Activated naive CD4-positive, alpha-beta T cell treated with anti-CD3 and anti-CD28 coated beads, Interleukin-2, amount 50 U/mL, for 72 hours (primary cell): ENCODE data around the gene CADPS. TPM values are rescaled to one million over a fixed set of nuclear protein-coding genes. Genes with fewer than 3 reads are reported as not detected.

ENCODE experiments used
- ATAC-seq, 2 donors: fragments of 150-1000 bp; cut with Tn5 transposase; 2 replicates each; pipeline ENCODE4 v1.10.0; 2021; ENCODE audit warnings: mild to moderate bottlenecking in 2 of 2, moderate library complexity in 2 of 2
- DNase-seq, 2 donors: peaks; one replicate each; pipeline ENCODE4 v3.0.0; 2021 to 2022; ENCODE audit warnings: low spot score in 2 of 2
- H3K27ac Mint-ChIP-seq, 2 donors: one replicate each; pipeline ENCODE4 v1.8.0; 2022; ENCODE audit warnings: mild to moderate bottlenecking in 2 of 2, mixed read lengths in 2 of 2
- H3K36me3 Mint-ChIP-seq, 2 donors: one replicate each; pipeline ENCODE4 v1.8.0; 2022; ENCODE audit warnings: mixed read lengths in 2 of 2
- H3K9me3 Mint-ChIP-seq, 2 donors: one replicate each; pipeline ENCODE4 v1.8.0; 2022; ENCODE audit warnings: mixed read lengths in 2 of 2
- total RNA-seq, 2 donors: library from RNA; stranded (reverse); gene quantifications; one replicate each; pipeline ENCODE4 v1.2.3, GENCODE V29; 2022

Gene CADPS
- total RNA-seq, 2 donors from 2014 or later, result not detected

GRCh38 chr3:62832553-62832952, 42.7 kb downstream of the CADPS start:
- no peak for DNase-seq

GRCh38 chr3:62830727-62831322, 44.4 kb downstream of the CADPS start:
- H3K9me3 Mint-ChIP-seq, result peaks cover 0 to 6% of the 10 kb centered on the region in 2 donors
- H3K36me3 Mint-ChIP-seq, result no peaks in the 10 kb centered on the region
- H3K27ac Mint-ChIP-seq, result no peak overlapping the region
- ATAC-seq (no peak), DNase-seq (no peak)

More at GRCh38 chr3:62832553-62832952, 42.7 kb downstream of the CADPS start:
- H3K36me3 Mint-ChIP-seq, result no peaks in the 10 kb centered on the region
- no peak overlapping the region for H3K27ac Mint-ChIP-seq
- no peak for ATAC-seq
- H3K9me3 Mint-ChIP-seq, result peaks cover 0 to 6% of the 10 kb centered on the region in 2 donors

GRCh38 chr3:62827550-62827949, 47.7 kb downstream of the CADPS start:
- ATAC-seq (no peak), DNase-seq (no peak)
- H3K9me3 Mint-ChIP-seq, result peaks cover 0 to 6% of the 10 kb centered on the region in 2 donors
- H3K36me3 Mint-ChIP-seq, result no peaks in the 10 kb centered on the region
- no peak overlapping the region for H3K27ac Mint-ChIP-seq

- no peak for ATAC-seq
- Mint-ChIP-seq H3K9me3 (peaks cover 0 to 4% of the 10 kb centered on the region in 2 donors), H3K27ac (no peak overlapping the region), H3K36me3 (no peaks in the 10 kb centered on the region)
- DNase-seq, result no peak
These were observed 50.1 kb downstream of the CADPS start for GRCh38 chr3:62824965-62825592.

- no peaks in the 10 kb centered on the region for H3K36me3 Mint-ChIP-seq
- H3K27ac Mint-ChIP-seq, result no peak overlapping the region
- ATAC-seq (no peak), DNase-seq (no peak)
- peaks cover 0 to 4% of the 10 kb centered on the region in 2 donors for H3K9me3 Mint-ChIP-seq
These were observed 51.7 kb downstream of the CADPS start for GRCh38 chr3:62823461-62824050.

- DNase-seq, result no peak
- H3K9me3 Mint-ChIP-seq, result peaks cover 0 to 4% of the 10 kb centered on the region in 2 donors
These were observed 52.3 kb downstream of the CADPS start for GRCh38 chr3:62822905-62823304.

GRCh38 chr3:62818347-62818746, 56.9 kb downstream of the CADPS start:
- H3K36me3 Mint-ChIP-seq, result peaks cover 0 to 7% of the 10 kb centered on the region in 2 donors
- ATAC-seq (no peak), DNase-seq (no peak)
- H3K27ac Mint-ChIP-seq, result no peak overlapping the region
- peaks cover 0 to 7% of the 10 kb centered on the region in 2 donors for H3K9me3 Mint-ChIP-seq

More at GRCh38 chr3:62822905-62823304, 52.3 kb downstream of the CADPS start:
- ATAC-seq, result no peak
- H3K27ac Mint-ChIP-seq, result no peak overlapping the region
- H3K36me3 Mint-ChIP-seq, result no peaks in the 10 kb centered on the region

GRCh38 chr3:62817678-62818077, 57.5 kb downstream of the CADPS start:
- H3K9me3 Mint-ChIP-seq, result peaks cover 0 to 7% of the 10 kb centered on the region in 2 donors
- no peak for DNase-seq
- ATAC-seq, result no peak
- H3K36me3 Mint-ChIP-seq, result peaks cover 0 to 7% of the 10 kb centered on the region in 2 donors
- H3K27ac Mint-ChIP-seq, result no peak overlapping the region

- ATAC-seq, result no peak
- Mint-ChIP-seq H3K36me3 (peaks cover 0 to 7% of the 10 kb centered on the region in 2 donors), H3K27ac (no peak overlapping the region), H3K9me3 (peaks cover 0 to 3% of the 10 kb centered on the region in 2 donors)
- DNase-seq, result no peak
These were observed 59.2 kb downstream of the CADPS start for GRCh38 chr3:62815981-62816380.

- peaks cover 0 to 7% of the 10 kb centered on the region in 2 donors for H3K36me3 Mint-ChIP-seq
- no peak overlapping the region for H3K27ac Mint-ChIP-seq
- peaks cover 5 to 10% of the 10 kb centered on the region in 2 donors for H3K9me3 Mint-ChIP-seq
- DNase-seq (no peak), ATAC-seq (no peak)
These were observed 62.6 kb downstream of the CADPS start for GRCh38 chr3:62812631-62813030.

GRCh38 chr3:62811119-62811518, 64.1 kb downstream of the CADPS start:
- ATAC-seq, result no peak
- Mint-ChIP-seq H3K9me3 (peaks cover 5 to 7% of the 10 kb centered on the region in 2 donors), H3K36me3 (no peaks in the 10 kb centered on the region), H3K27ac (no peak overlapping the region)
- DNase-seq, result no peak

- ATAC-seq (no peak), DNase-seq (no peak)
- peaks cover 7 to 13% of the 10 kb centered on the region in 2 donors for H3K9me3 Mint-ChIP-seq
- no peak overlapping the region for H3K27ac Mint-ChIP-seq
- no peaks in the 10 kb centered on the region for H3K36me3 Mint-ChIP-seq
These were observed 65.8 kb downstream of the CADPS start for GRCh38 chr3:62809369-62809768.

- no peaks in the 10 kb centered on the region for H3K36me3 Mint-ChIP-seq
- DNase-seq (no peak), ATAC-seq (no peak)
- H3K9me3 Mint-ChIP-seq, result peaks cover 10 to 17% of the 10 kb centered on the region in 2 donors
- H3K27ac Mint-ChIP-seq, result no peak overlapping the region
These were observed 69.5 kb downstream of the CADPS start for GRCh38 chr3:62805580-62806277.

GRCh38 chr3:62805106-62805505, 70.1 kb downstream of the CADPS start:
- peaks cover 10 to 17% of the 10 kb centered on the region in 2 donors for H3K9me3 Mint-ChIP-seq
- no peak for ATAC-seq
- H3K27ac Mint-ChIP-seq, result no peak overlapping the region
- no peak for DNase-seq
- H3K36me3 Mint-ChIP-seq, result no peaks in the 10 kb centered on the region

- no peak for ATAC-seq
- H3K9me3 Mint-ChIP-seq, result peaks cover 3 to 12% of the 10 kb centered on the region in 2 donors
- no peak overlapping the region for H3K27ac Mint-ChIP-seq
- no peaks in the 10 kb centered on the region for H3K36me3 Mint-ChIP-seq
- DNase-seq, result no peak
These were observed 71.9 kb downstream of the CADPS start for GRCh38 chr3:62803276-62803675.

GRCh38 chr3:62798000-62798399, 77.2 kb downstream of the CADPS start:
- no peak for DNase-seq
- H3K27ac Mint-ChIP-seq, result no peak overlapping the region
- no peaks in the 10 kb centered on the region for H3K36me3 Mint-ChIP-seq
- peaks cover 3 to 14% of the 10 kb centered on the region in 2 donors for H3K9me3 Mint-ChIP-seq
- ATAC-seq, result no peak

GRCh38 chr3:62797132-62797531, 78.1 kb downstream of the CADPS start:
- DNase-seq (no peak), ATAC-seq (no peak)
- no peaks in the 10 kb centered on the region for H3K36me3 Mint-ChIP-seq
- H3K9me3 Mint-ChIP-seq, result peaks cover 0 to 11% of the 10 kb centered on the region in 2 donors
- H3K27ac Mint-ChIP-seq, result no peak overlapping the region
